Thoracic aorta (tissue), 2 donors: ENCODE data around the gene GAB2. TPM values are rescaled to one million over a fixed set of nuclear protein-coding genes. Genes with fewer than 3 reads are reported as not detected.

ENCODE experiments used
- ATAC-seq: fragments of 150-250 bp; one replicate; pipeline ENCODE4 v1.8.0; 2017; ENCODE audit warnings: low read depth; ENCODE audit not compliant: insufficient number of reproducible peaks, low FRiP score
- DNase-seq: peaks from one replicate; pipeline ENCODE4 v3.0.0-alpha.2; 2020; ENCODE audit warnings: low spot score
- H3K27ac ChIP-seq, 2 donors: fragments of 200-600 bp; sonication (generic); 1 replicate in 1 of 2; 2 replicates in 1 of 2; pipeline ENCODE4 v1.5.1; 2016; ENCODE audit warnings: mild to moderate bottlenecking in 2 of 2, moderate library complexity in 2 of 2
- H3K27me3 ChIP-seq: fragments of 200-600 bp; sonication (generic); replicated peaks from 2 replicates; pipeline ENCODE4 v1.6.0; 2016; ENCODE audit warnings: mild to moderate bottlenecking; ENCODE audit not compliant: insufficient read depth
- H3K36me3 ChIP-seq: fragments of 200-600 bp; sonication (generic); one replicate; pipeline ENCODE4 v1.5.1; 2016
- H3K4me1 ChIP-seq, 2 donors: fragments of 200-600 bp; sonication (generic); 1 replicate in 1 of 2; 2 replicates in 1 of 2; pipeline versions ENCODE4 v1.5.1 to v1.6.0; 2016; ENCODE audit warnings: low read depth in 2 of 2, mild to moderate bottlenecking in 1 of 2; ENCODE audit not compliant: control insufficient read depth in 1 of 2
- H3K4me3 ChIP-seq: fragments of 200-600 bp; sonication (generic); 2 replicates; pipeline ENCODE4 v1.5.1; 2016; ENCODE audit warnings: mild to moderate bottlenecking
- H3K9me3 ChIP-seq: fragments of 200-600 bp; sonication (generic); 2 replicates; pipeline ENCODE4 v1.5.1; 2016
- total RNA-seq, 2 donors: library from RNA; depleted of rRNA; stranded (reverse); fragments of >200 nt; gene quantifications; one replicate each; pipeline versions ENCODE4 v1.1.0 to v1.2.3, GENCODE V29; 2016
- TF ChIP-seq, protein P1 (sequence below): fragments of 200-600 bp; sonication (generic); IDR thresholded peaks from one replicate; pipeline ENCODE4 v1.5.1; 2019; ENCODE audit warnings: antibody characterized with exemption

The GAB2 gene
- total RNA-seq, 2 donors from 2014 or later, result 65.4 to 91.5 TPM

DNA sequence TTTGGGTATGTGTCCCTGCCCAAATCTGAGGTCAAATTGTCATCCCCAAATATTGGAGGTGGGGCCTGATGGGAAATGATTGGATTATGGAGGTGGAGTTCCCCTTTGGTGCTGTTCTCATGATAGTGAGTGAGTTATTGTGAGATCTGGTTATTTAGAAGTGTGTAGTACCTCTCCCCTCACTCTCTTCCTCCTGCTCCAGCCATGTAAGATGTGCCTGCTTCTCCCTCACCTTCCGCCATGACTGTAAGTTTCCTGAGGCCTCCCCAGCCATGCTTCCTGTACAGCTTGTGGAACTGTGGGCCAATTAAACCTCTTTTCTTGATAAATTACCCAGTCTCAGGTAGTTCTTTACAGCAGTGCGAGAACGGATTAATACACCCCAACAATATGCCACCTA is 9.0 kb downstream of the GAB2 start:
- H3K27me3 ChIP-seq, result no peaks in the 10 kb centered on the region
- H3K36me3 ChIP-seq, result peaks cover 3% of the 10 kb centered on the region
- H3K4me3 ChIP-seq, result no peak overlapping the region
- TF ChIP-seq, protein P1, sequence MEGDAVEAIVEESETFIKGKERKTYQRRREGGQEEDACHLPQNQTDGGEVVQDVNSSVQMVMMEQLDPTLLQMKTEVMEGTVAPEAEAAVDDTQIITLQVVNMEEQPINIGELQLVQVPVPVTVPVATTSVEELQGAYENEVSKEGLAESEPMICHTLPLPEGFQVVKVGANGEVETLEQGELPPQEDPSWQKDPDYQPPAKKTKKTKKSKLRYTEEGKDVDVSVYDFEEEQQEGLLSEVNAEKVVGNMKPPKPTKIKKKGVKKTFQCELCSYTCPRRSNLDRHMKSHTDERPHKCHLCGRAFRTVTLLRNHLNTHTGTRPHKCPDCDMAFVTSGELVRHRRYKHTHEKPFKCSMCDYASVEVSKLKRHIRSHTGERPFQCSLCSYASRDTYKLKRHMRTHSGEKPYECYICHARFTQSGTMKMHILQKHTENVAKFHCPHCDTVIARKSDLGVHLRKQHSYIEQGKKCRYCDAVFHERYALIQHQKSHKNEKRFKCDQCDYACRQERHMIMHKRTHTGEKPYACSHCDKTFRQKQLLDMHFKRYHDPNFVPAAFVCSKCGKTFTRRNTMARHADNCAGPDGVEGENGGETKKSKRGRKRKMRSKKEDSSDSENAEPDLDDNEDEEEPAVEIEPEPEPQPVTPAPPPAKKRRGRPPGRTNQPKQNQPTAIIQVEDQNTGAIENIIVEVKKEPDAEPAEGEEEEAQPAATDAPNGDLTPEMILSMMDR, result no peak
- H3K27ac ChIP-seq, result no peak overlapping the region
- peaks cover 4 to 5% of the 10 kb centered on the region in 2 donors for H3K4me1 ChIP-seq
- DNase-seq, result no peak
- ATAC-seq, result no peak
- H3K9me3 ChIP-seq, result peaks cover 10% of the 10 kb centered on the region

DNA sequence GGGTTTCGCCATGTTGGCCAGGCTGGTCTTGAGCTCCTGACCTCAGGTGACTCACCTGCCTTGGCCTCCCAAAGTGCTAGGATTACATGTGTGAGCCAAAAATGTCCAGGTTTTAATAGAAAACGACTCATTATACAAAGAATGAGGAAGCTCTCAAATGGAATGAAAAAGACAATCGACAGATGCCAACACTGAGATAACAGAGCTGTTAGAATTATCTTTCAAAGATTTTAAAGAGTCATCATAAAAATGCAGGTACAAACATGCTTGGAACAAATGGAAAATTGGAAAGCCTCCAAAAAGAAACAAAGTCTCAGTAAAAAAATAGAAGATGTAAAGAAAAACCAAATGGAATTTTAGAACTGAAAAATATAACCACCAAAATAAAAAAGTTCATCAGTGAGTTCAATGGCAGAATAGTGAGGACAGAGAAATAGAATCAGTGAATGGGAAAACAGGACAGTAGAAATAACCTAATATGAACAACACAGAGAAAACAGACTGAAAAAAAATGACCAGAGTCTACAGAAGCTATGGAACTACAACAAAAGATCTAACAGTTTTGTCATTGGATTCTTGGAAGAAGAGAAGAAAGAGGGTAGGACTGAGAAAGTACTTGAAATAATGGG is 10.9 kb downstream of the GAB2 start:
- Histone ChIP-seq H3K27me3 (no peaks in the 10 kb centered on the region), H3K4me3 (no peak overlapping the region), H3K27ac (no peak overlapping the region), H3K36me3 (peaks cover 3% of the 10 kb centered on the region), H3K4me1 (peaks cover 5 to 7% of the 10 kb centered on the region in 2 donors), H3K9me3 (peaks cover 10% of the 10 kb centered on the region)
- TF ChIP-seq, protein P1, result no peak
- DNase-seq (no peak), ATAC-seq (no peak)

DNA sequence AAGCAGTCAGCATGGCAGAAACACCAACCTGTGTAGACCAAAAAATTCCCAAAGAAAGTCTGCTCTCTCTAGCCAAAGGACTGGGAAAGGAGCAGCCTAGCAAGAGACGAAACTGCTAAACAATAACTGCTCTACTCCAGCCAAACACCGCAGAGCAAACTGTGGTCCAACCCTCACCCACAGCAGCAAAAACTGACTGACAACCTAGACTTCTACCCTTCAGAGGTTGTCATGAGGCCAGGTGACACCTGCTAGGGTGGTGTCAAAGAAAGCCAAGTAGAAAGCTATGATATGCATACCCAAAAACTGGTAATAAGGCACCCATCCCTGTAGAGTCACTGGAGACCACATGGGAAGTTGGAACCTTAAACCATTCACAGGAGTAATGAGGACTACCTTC is 11.8 kb downstream of the GAB2 start:
- peaks cover 10 to 11% of the 10 kb centered on the region in 2 donors for H3K4me1 ChIP-seq
- H3K9me3 ChIP-seq, result peaks cover 10% of the 10 kb centered on the region
- no peak overlapping the region for H3K27ac ChIP-seq
- ATAC-seq (no peak), DNase-seq (no peak)
- no peaks in the 10 kb centered on the region for H3K27me3 ChIP-seq
- TF ChIP-seq, protein P1, result no peak
- no peak overlapping the region for H3K4me3 ChIP-seq
- H3K36me3 ChIP-seq, result peaks cover 3% of the 10 kb centered on the region

DNA sequence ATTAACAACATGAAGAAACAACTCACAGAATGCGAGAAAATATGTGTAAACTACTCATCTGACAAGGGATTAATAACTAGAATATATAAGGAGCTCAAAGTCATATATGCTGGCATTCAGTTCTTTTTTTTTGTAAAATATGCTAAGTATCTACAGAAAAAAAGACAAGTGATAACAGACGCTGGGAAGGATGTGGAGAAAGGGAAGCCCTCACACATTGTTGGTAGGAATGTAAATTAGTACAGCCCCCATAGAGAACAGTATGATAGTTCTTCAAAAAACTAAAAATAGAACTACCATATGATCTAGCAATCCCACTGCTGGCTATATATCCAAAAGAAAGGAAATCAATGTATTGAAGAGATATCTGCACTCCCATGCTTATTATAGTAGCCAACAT is 13.8 kb downstream of the GAB2 start:
- no peaks in the 10 kb centered on the region for H3K27me3 ChIP-seq
- TF ChIP-seq, protein P1, result no peak
- H3K27ac ChIP-seq, result no peak overlapping the region
- no peaks in the 10 kb centered on the region for H3K36me3 ChIP-seq
- H3K9me3 ChIP-seq, result no peaks in the 10 kb centered on the region
- DNase-seq, result no peak
- no peak overlapping the region for H3K4me3 ChIP-seq
- no peak for ATAC-seq
- H3K4me1 ChIP-seq, result peaks cover 10 to 31% of the 10 kb centered on the region in 2 donors

DNA sequence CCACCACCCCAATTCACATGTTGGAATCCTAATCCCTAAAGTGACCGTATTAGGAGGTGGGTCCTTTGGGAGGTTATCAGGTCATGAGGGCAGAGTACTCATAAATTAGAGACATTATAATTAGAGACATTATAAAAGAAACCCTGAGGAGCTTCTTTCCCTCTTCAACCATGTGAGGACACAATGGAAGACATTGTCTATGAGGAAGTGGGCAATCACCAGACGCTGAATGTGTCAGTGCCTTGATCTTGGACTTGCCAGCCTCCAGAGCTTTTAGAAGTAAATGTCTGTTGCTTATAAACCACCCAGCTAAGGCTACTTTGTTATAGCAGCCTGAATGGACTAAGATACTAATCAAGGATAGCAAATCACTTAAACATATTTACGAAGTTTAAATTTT is 14.8 kb downstream of the GAB2 start:
- Histone ChIP-seq H3K36me3 (no peaks in the 10 kb centered on the region), H3K9me3 (no peaks in the 10 kb centered on the region), H3K4me1 (peaks cover 10 to 37% of the 10 kb centered on the region in 2 donors), H3K27ac (no peak overlapping the region), H3K4me3 (no peak overlapping the region), H3K27me3 (no peaks in the 10 kb centered on the region)
- no peak for ATAC-seq
- DNase-seq, result no peak
- TF ChIP-seq, protein P1, result no peak
